NCI-H82 treated with DMSO at 0.1 percent for 48 hours (cell line): ENCODE results near the gene MEGF11.

Experiments used
- DNase-seq: peaks from one replicate; lab custom pipeline; 2025; ENCODE audit not compliant: unreplicated experiment; lab: John Stamatoyannopoulos, UW

Gene MEGF11

GRCh38 chr15:66038387-66039116 is 215.0 kb downstream of the MEGF11 start:
- no peak for DNase-seq

DNA sequence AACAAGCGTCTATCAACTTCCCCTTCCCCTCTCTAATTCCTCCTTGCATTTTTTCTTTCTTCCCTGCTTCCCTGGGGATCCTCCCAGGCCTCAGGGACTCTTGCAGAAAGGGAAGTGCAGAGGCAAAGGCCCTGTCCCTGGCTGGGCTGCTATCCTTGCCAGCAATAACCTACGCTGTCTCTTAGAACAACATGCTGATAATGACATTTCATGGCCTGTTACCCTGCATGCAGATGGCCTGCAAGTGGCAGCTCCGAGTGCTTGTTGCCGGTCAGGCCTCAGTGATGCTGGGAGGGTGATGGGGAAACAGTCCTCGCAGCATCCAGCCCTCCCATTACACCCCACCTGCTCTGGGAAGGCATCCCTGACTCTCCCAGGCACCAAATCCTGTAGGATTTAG is 216.7 kb downstream of the MEGF11 start:
- DNase-seq = no peak

DNA sequence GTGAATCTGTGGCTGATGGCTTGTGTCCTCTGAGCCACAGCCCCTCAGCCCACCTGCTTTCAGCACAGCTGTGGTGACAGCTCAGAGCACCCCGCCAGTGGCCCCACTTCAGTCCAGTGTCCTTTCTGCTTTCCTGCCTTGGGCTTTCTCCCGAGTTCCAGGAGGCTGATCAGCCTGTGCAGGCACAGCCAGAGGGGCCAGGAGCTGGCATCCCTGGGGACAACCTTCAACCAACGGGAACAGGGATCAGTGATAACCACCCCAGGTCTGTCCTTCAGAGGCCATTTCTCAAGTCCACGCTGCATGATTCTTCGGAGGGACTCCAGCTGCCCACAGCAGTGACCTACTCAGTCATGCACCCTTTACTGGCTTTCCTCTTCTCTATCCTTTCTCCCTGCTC is 217.6 kb downstream of the MEGF11 start:
- no peak for DNase-seq

GRCh38 chr15:66033143-66033542 is 220.4 kb downstream of the MEGF11 start:
- DNase-seq = no peak

- no peak for DNase-seq
These were observed 221.5 kb downstream of the MEGF11 start for GRCh38 chr15:66032006-66032405.

- peak; percentile 72 for DNase-seq
These were observed 222.9 kb downstream of the MEGF11 start for GRCh38 chr15:66030650-66031049.

- DNase-seq = no peak
These were observed 223.9 kb downstream of the MEGF11 start for GRCh38 chr15:66029650-66030049.

DNA sequence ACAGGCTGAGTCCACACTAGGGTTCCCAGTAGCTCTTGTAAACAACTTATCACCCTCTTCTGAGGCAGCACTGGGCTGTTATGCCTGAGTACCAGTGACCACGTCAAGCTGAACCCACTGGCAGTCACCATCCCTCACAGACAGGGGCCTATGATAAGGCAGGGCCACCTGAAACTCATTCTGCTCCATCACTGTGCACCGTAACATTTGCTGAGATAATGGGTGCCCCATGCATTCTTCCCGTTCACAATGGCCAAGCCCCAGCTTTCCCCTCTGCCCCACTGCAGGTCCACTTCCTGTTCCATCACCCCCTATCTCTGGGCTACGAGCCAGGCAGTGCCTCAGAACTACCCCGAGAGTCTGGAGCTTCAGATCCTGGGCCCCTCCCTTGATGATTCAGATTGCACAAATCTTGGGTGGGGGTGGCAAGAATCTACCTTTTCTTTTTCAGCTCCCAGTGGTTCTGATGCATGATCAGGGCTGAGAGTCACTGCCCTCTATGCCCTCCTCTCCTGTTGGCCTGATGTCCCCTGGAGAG is 226.2 kb downstream of the MEGF11 start:
- DNase-seq = no peak

DNA sequence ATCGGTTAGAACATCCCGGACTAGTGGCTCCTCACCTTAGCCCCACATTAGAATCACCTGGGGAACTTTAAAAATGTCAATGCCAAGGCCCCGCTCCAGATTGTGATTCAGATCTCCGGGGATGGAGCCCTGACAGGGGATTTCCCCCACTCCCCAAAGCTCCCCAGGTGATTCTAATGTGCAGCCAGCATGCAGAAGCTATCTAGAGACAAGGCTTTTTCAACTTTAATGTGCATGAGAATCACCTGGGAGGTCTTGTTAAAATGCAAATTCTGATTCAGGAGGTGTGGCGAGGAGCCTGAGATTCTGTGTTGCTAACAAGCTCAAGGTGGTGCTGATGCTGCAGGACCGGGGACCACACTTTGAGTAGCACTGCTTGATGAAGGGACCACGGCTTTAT is 227.6 kb downstream of the MEGF11 start:
- no peak for DNase-seq

GRCh38 chr15:66025015-66025452 is 228.5 kb downstream of the MEGF11 start:
- no peak for DNase-seq

DNA sequence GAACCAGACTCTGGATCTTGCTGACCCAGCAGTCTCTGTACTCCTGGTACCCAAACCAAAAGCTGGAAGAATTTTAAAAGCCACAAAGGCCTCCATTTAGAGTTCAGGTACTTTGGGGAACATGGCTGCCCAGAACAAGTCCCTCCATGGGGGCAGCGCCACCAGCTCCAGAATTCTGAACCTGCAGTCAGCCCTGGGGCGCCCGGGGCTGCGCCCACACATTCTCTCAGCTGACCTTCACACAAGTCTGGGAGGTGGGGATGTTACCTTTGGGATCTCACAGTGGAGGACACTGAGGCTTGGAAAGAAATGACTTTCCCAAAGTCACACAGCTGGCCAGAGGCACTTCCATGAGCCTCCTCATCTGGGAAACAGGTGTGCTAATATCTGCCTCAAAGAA is 229.4 kb downstream of the MEGF11 start:
- no peak for DNase-seq

GRCh38 chr15:66023311-66023972 is 230.1 kb downstream of the MEGF11 start:
- DNase-seq = no peak

GRCh38 chr15:66022163-66022525 is 231.4 kb downstream of the MEGF11 start:
- no peak for DNase-seq

GRCh38 chr15:66021496-66022162 is 231.9 kb downstream of the MEGF11 start:
- DNase-seq = no peak

DNA sequence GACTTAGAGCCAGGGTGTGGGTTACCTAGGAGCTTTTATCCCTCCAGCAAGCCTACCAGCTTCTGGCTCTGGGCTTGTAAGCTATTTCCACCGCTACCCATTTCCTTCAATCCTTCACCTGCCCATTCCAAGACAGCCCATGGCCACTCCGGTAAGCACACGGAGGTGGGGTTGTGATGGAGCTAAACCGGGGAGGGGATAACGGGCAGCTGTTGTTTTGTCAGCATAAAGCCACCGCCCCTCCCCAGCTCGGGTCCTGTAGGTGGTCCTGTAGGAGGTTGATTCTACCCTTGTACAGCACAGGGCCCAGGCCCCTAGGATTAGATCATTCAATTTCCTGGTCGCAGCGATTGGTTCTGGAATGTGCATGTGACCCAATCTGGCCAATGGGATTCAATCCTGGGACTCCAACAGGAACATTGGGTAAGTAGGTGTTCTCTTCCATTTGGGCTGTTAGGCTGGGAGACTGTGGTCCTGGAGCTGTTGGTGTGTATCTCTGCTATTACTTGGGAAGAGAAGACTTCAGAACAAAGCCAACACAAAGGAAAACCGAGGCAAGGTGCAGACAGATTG is 233.6 kb downstream of the MEGF11 start:
- no peak for DNase-seq

- DNase-seq = no peak
These were observed 234.2 kb downstream of the MEGF11 start for GRCh38 chr15:66019368-66019767.

DNA sequence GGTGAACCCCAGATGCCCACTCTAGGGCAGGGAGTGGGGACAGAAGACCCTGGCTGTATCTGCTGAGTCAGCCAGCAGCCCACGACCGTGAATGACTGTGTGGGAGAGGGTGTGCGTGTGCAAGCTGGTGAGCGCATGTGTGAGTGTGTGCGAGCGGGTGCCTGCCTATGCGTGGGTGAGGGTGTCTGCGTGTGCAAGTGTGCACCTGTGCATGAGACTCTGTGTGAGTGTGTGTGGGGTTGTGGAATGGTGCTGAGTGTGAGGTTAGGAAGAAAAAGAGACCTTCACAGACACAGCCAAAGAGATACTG is 235.1 kb downstream of the MEGF11 start:
- no peak for DNase-seq

GRCh38 chr15:66017792-66018487 is 235.6 kb downstream of the MEGF11 start:
- no peak for DNase-seq

GRCh38 chr15:66017000-66017399 is 236.6 kb downstream of the MEGF11 start:
- DNase-seq = no peak

GRCh38 chr15:66016199-66016598 is 237.4 kb downstream of the MEGF11 start:
- DNase-seq = no peak

- DNase-seq = no peak
These were observed 238.8 kb downstream of the MEGF11 start for GRCh38 chr15:66014635-66015182.
